Measurements from ENCODE around the gene GPC6.
"Not testable (repeated sequence)": the region's sequence is repeated elsewhere in the genome, so short reads cannot be mapped to it uniquely, and the experiment has no call there.

Gene GPC6

GRCh38 chr13:94342436-94343242 is 1116.0 kb downstream of the GPC6 start:
- no peak for DNase-seq

- DNase-seq, result no peak
These were observed 1116.6 kb downstream of the GPC6 start for GRCh38 chr13:94343243-94343585.

- not testable (repeated sequence) for DNase-seq
These were observed 1117.1 kb downstream of the GPC6 start for GRCh38 chr13:94343687-94344086.

- no peak for DNase-seq
These were observed 1117.7 kb downstream of the GPC6 start for GRCh38 chr13:94344126-94344818.

DNA sequence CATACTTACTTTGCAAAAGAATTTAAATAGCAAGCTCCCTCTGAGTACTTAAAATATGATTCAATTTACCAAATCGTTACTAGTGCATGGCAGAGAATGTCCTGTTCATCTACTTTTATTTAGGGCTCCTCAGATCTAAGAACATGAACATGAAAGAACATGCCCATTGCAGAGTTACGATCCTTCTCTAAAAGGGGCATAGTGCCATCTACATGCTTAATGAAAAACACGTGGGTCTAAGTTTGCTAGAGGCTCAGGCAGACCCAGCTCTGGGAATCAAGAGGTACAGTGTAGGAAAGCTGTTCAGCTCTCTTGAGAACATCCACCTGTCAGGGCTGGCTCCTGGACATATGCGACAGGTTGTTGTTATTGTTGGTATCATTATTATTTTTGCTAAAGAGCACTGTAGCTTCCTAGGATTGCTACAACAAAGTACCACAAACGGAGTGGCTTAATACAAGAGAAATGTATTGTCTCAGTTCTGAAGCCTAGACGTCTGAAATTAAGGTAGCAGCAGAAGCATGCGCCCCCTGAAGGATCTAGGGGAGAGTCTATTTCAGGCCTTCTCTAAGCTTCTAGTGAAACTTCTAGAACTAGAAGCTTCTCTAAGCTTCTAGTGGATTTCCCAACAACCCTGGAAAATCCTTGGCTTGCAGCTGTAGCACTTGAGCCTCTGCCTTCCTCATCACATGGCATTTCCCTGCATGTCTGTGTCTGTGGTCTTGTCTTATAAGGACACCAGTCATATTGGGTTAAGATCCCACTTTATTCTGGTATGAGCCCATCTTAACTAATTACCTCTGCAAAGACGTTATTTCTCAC is 1119.0 kb downstream of the GPC6 start:
- DNase-seq, result no peak

- DNase-seq, result peak; percentile 56
These were observed 1119.8 kb downstream of the GPC6 start for GRCh38 chr13:94346261-94347019.

- peak; percentile 53 for DNase-seq
These were observed 1124.8 kb downstream of the GPC6 start for GRCh38 chr13:94351292-94351990.

GRCh38 chr13:94352057-94352456 is 1125.5 kb downstream of the GPC6 start:
- no peak for DNase-seq

GRCh38 chr13:94353167-94353710 is 1126.6 kb downstream of the GPC6 start:
- DNase-seq, result no peak

- DNase-seq, result no peak
These were observed 1133.3 kb downstream of the GPC6 start for GRCh38 chr13:94359875-94360274.

- DNase-seq, result peak; percentile 71
These were observed 1135.9 kb downstream of the GPC6 start for GRCh38 chr13:94362411-94362909.

- no peak for DNase-seq
These were observed 1140.1 kb downstream of the GPC6 start for GRCh38 chr13:94366677-94367076.

DNA sequence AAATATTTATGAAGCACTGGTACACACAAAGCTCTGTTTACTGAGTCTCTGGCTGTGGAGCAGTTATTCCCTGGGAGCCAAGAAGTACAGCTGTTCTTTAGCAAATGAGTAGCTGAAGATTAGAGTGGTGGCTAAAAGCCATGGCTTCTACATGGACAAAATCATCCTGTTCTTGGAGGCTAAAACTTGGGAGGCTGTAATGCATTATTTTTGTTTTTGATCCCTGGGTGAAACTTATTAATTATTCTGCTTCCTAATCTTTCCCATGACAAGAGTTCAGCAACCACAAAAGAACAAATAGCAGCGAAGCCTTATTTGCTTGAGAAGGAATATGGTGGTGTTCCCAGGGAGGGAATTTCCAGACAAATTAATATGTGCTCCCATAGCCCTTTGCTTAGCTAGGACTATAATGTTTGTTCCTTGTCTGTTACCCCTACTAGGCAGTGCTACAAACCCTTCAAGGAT is 1143.4 kb downstream of the GPC6 start:
- no peak for DNase-seq

DNA sequence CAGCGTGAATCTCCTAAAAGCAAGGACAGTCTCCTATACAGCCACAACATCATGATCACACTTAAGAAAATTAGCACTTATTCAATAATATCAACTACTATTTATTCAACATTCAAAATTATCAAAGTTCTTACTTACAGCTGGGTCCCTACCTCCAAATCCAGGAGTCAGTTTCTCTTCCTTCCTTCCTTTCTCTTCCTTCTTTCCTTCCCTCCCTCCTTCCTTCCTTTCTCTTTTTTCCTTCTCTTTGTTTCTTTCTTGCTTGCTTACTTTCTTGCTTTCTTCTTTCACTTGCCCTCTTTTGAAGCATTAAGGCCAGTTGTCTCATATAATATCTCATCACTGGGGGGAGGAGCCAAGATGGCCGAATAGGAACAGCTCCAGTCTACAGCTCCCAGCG is 1145.2 kb downstream of the GPC6 start:
- no peak for DNase-seq

- no peak for DNase-seq
These were observed 1155.9 kb downstream of the GPC6 start for GRCh38 chr13:94382517-94382916.

GRCh38 chr13:94382960-94383359 is 1156.4 kb downstream of the GPC6 start:
- DNase-seq, result no peak

DNA sequence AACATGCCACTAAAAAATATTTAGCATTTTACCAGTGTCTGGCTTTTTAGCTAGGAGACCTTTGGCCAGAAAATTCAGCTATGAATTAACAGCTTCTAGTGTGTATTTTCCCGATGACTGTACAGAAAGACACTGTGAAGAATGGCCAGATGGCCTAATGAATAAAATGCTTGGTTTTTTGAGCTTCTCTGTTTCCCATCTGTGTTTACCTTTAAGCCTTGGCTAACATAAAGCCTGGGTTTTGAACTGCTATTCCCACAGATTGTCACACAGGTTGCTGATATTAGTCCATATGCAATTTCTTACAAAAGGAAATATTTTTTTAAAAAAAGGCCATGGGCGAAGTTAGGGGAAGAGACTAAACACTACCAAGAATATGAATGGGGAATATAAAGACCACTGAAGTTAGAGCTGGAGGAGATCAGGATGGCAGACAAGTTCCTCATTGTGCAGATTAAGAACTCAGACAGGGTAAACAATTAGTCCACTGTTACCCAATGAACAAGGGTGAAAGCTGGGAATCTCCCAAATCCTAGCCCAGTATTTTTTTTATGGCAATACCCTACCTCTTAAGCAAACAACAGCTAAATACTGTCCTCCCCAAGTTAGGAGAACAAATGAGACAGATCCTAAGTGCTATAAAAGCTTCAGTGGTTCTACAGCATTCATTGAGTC is 1157.8 kb downstream of the GPC6 start:
- DNase-seq, result no peak

DNA sequence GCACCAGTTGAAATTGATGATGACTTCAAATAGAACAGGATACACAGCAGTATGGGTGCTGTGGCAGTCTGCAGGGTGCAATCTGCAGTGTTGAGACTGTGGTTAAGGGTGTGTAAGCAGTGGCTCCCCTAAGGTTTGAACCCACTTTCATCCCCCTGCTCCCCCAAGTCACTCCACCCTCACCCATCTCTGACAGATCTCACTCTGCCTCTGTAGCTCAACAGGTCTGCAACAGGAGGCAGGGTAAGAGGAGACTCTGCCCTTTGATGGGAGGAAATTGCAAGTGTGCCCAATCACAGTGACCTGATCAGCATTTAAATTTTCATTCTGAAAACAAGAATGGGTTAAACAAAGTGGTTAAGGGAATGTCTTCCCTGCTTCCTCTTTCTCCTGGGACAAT is 1160.4 kb downstream of the GPC6 start:
- DNase-seq, result no peak

DNA sequence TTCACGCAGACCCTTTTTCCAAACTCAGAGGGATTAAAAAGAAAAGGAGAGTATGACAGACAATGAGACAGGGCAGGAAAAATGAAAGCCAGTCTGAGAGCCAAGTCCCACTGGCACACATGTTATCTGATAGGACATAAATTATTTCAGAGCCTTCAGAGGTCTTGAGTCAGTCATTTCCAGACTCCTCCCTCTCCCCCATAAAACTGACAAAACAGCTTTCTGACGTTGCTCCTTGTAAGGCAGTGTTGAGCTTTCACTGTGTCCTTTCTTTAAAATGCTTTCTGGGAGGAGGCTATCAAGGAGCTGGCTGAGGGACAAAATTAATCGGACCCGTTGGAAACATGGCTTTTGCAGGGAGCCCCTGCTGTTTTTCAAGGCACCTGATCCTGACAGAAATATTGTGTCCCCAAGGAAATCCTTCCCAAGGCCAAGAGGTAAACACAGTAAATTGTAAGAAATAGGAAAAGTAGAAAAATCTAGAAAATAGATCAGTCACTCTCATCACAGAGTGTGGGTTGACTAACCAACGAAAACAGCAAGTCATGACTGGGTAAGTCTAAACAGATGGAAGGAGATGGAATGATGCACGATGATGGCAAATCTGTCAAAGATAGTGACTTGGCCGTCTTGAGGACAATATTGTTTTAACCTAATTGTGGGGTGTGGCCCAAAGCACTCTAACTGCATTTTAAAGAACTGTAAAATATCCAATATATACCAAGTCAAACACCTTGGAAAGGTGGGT is 1163.2 kb downstream of the GPC6 start:
- DNase-seq, result no peak

DNA sequence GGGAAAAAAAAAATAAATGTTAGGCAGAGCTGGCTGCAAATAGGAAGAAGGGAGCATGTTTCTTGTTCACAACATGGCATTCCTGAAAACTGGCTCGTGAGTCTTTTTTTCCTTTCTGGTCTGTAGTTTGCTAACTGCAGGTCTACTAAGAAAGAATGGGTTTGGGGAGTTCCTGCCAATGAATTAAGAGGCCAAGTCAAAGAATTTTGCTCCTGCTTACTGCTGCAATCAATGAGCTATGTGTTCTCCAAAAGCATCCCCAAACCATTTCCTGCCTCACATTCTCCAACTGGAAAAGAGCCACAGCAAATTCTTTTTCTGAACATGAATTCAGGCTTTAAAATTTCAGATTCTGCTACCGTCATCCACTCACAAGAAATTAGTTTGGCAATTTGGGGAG is 1164.3 kb downstream of the GPC6 start:
- no peak for DNase-seq

All from stimulated activated CD4-positive, alpha-beta T cell treated with anti-CD3 and anti-CD28 coated beads, Interleukin-15, amount 100 ng/mL, for 24 hours (primary cell).